GM18909 (cell line): ENCODE results near the gene PIGM.

ENCODE experiments used
- ATAC-seq: cut with Tn5 transposase; IDR thresholded peaks from one replicate; pipeline ENCODE4 v1.9.1; 2021; ENCODE audit warnings: mild to moderate bottlenecking; ENCODE audit not compliant: unreplicated experiment, poor library complexity

PIGM gene

GRCh38 chr1:160024195-160024905 lies 7.4 kb downstream of the PIGM start:
- ATAC-seq, result no peak

GRCh38 chr1:160022330-160023310 lies 9.2 kb downstream of the PIGM start:
- ATAC-seq, result no peak

GRCh38 chr1:160021376-160022074 lies 10.3 kb downstream of the PIGM start:
- ATAC-seq, result no peak

GRCh38 chr1:160020196-160020595 lies 11.6 kb downstream of the PIGM start:
- no peak for ATAC-seq

GRCh38 chr1:160018900-160019299 lies 12.9 kb downstream of the PIGM start:
- no peak for ATAC-seq

- no peak for ATAC-seq
These were observed 13.4 kb downstream of the PIGM start for GRCh38 chr1:160018347-160018746.

- ATAC-seq, result no peak
These were observed 14.2 kb downstream of the PIGM start for GRCh38 chr1:160017592-160017991.

- ATAC-seq, result no peak
These were observed 20.0 kb downstream of the PIGM start for GRCh38 chr1:160011781-160012180.

GRCh38 chr1:160009801-160010200 lies 22.0 kb downstream of the PIGM start:
- ATAC-seq, result no peak

- no peak for ATAC-seq
These were observed 22.7 kb downstream of the PIGM start for GRCh38 chr1:160009081-160009480.

GRCh38 chr1:160007577-160008200 lies 24.1 kb downstream of the PIGM start:
- ATAC-seq, result no peak

GRCh38 chr1:160006312-160006940 lies 25.4 kb downstream of the PIGM start:
- ATAC-seq, result peak; percentile 77

- ATAC-seq, result no peak
These were observed 26.7 kb downstream of the PIGM start for GRCh38 chr1:160005070-160005469.

GRCh38 chr1:160004425-160004824 lies 27.4 kb downstream of the PIGM start:
- ATAC-seq, result no peak

- ATAC-seq, result no peak
These were observed 27.8 kb downstream of the PIGM start for GRCh38 chr1:160004001-160004400.

- no peak for ATAC-seq
These were observed 30.4 kb downstream of the PIGM start for GRCh38 chr1:160001440-160001839.

GRCh38 chr1:159999204-159999603 lies 32.6 kb downstream of the PIGM start:
- ATAC-seq, result no peak

- no peak for ATAC-seq
These were observed 35.1 kb downstream of the PIGM start for GRCh38 chr1:159996653-159997052.

- ATAC-seq, result no peak
These were observed 36.9 kb downstream of the PIGM start for GRCh38 chr1:159994896-159995295.

- no peak for ATAC-seq
These were observed 37.9 kb downstream of the PIGM start for GRCh38 chr1:159993911-159994310.
